Liver (tissue), 9 donors: ENCODE results near the gene PTTG1IP. TPM values are rescaled to one million over a fixed set of nuclear protein-coding genes. Genes with fewer than 3 reads are reported as not detected.

Source experiments
- DNase-seq: peaks from one replicate; pipeline ENCODE4 v3.0.0-alpha.2; 2017; ENCODE audit warnings: low spot score
- H3K27ac ChIP-seq, 2 donors: one replicate each; pipeline ENCODE4 v1.7.0; 2013; ENCODE audit warnings: inconsistent platforms in 2 of 2, low read length in 2 of 2, control low read depth in 1 of 2, low read depth in 1 of 2, mild to moderate bottlenecking in 1 of 2
- H3K27me3 ChIP-seq, 4 donors: one replicate each; pipeline versions ENCODE4 v1.6.1 to v1.7.0; 2013; ENCODE audit warnings: low read length in 3 of 4, inconsistent platforms in 1 of 4, mild to moderate bottlenecking in 1 of 4, moderate library complexity in 1 of 4; ENCODE audit not compliant: control insufficient read depth in 4 of 4, insufficient read depth in 4 of 4
- H3K36me3 ChIP-seq, 4 donors: one replicate each; pipeline versions ENCODE4 v1.6.1 to v1.7.0; 2013; ENCODE audit warnings: low read length in 3 of 4, mild to moderate bottlenecking in 3 of 4, low read depth in 1 of 4, moderate library complexity in 1 of 4; ENCODE audit not compliant: control insufficient read depth in 4 of 4, insufficient read depth in 3 of 4
- H3K4me1 ChIP-seq, 4 donors: one replicate each; pipeline versions ENCODE4 v1.6.1 to v1.7.0; 2013; ENCODE audit warnings: low read length in 3 of 4, mild to moderate bottlenecking in 3 of 4, moderate library complexity in 1 of 4; ENCODE audit not compliant: control insufficient read depth in 4 of 4, insufficient read depth in 4 of 4
- H3K4me3 ChIP-seq, 3 donors: one replicate each; pipeline versions ENCODE4 v1.6.1 to v1.7.0; 2013; ENCODE audit warnings: low read length in 3 of 3, control low read depth in 1 of 3, low read depth in 1 of 3, mild to moderate bottlenecking in 1 of 3
- H3K9ac ChIP-seq, 2 donors: one replicate each; pipeline ENCODE4 v1.7.0; 2013; ENCODE audit warnings: low read length in 2 of 2, mild to moderate bottlenecking in 2 of 2, moderate library complexity in 2 of 2, control low read depth in 1 of 2, low read depth in 1 of 2
- H3K9me3 ChIP-seq, 4 donors: one replicate each; pipeline versions ENCODE4 v1.6.1 to v1.7.0; 2013; ENCODE audit warnings: low read length in 3 of 4; ENCODE audit not compliant: control insufficient read depth in 4 of 4
- ATF3 ChIP-seq: IDR thresholded peaks from 2 replicates; pipeline ENCODE4 v1.6.1; 2016; ENCODE audit warnings: antibody characterized with exemption
- CTCF ChIP-seq: fragments of 150-350 bp; IDR thresholded peaks from 2 replicates; pipeline ENCODE4 v1.5.1; 2017; ENCODE audit warnings: improper control_type of control experiment, low read depth, low read length; ENCODE audit not compliant: missing input control
- EGR1 ChIP-seq, 2 donors: IDR thresholded peaks; 2 replicates each; pipeline ENCODE4 v1.6.1; 2016 to 2018; ENCODE audit warnings: antibody characterized with exemption in 2 of 2, low read depth in 2 of 2
- FOXA1 ChIP-seq: IDR thresholded peaks from 2 replicates; pipeline ENCODE4 v1.6.1; 2016; ENCODE audit warnings: antibody characterized with exemption
- GABPA ChIP-seq, 2 donors: IDR thresholded peaks in 1 of 2; conservative IDR thresholded peaks in 1 of 2; 2 replicates each; pipeline ENCODE4 v1.6.1; 2016; ENCODE audit warnings: antibody characterized with exemption in 2 of 2, mild to moderate bottlenecking in 1 of 2, moderate library complexity in 1 of 2
- HNF4A ChIP-seq, 2 donors: conservative IDR thresholded peaks; 2 replicates each; pipeline ENCODE4 v1.6.1; 2016; ENCODE audit warnings: antibody characterized with exemption in 2 of 2, mild to moderate bottlenecking in 2 of 2
- HNF4G ChIP-seq: IDR thresholded peaks from 2 replicates; pipeline ENCODE4 v1.6.1; 2016; ENCODE audit warnings: antibody characterized with exemption
- JUND ChIP-seq, 2 donors: IDR thresholded peaks; 2 replicates each; pipeline ENCODE4 v1.6.1; 2016; ENCODE audit warnings: antibody characterized with exemption in 2 of 2
- MAX ChIP-seq: IDR thresholded peaks from 2 replicates; pipeline ENCODE4 v1.6.1; 2016; ENCODE audit warnings: antibody characterized with exemption
- RAD21 ChIP-seq, 2 donors: IDR thresholded peaks; 2 replicates each; pipeline ENCODE4 v1.6.1; 2016; ENCODE audit warnings: antibody characterized with exemption in 2 of 2, mild to moderate bottlenecking in 2 of 2
- REST ChIP-seq: IDR thresholded peaks from 2 replicates; pipeline ENCODE4 v1.6.1; 2016; ENCODE audit warnings: antibody characterized with exemption, mild to moderate bottlenecking
- RXRA ChIP-seq, 2 donors: IDR thresholded peaks; 2 replicates each; pipeline ENCODE4 v1.6.1; 2017 to 2018; ENCODE audit warnings: antibody characterized with exemption in 2 of 2, mild to moderate bottlenecking in 1 of 2
- TAF1 ChIP-seq: conservative IDR thresholded peaks from 2 replicates; pipeline ENCODE4 v1.6.1; 2016; ENCODE audit warnings: antibody characterized with exemption, mild to moderate bottlenecking
- YY1 ChIP-seq: IDR thresholded peaks from 2 replicates; pipeline ENCODE4 v1.6.1; 2016; ENCODE audit warnings: antibody characterized with exemption, mild to moderate bottlenecking
- ZBTB33 ChIP-seq: IDR thresholded peaks from 2 replicates; pipeline ENCODE4 v1.6.1; 2016; ENCODE audit warnings: antibody characterized with exemption
- WGBS: extraction: QIAGEN DNeasy Blood & Tissue Kit; methylation state at CpG from one replicate; pipeline ENCODE4 v1.1.7; 2013; 5-methylcytosine and 5-hydroxymethylcytosine counted together
- polyA plus RNA-seq, 2 donors: library from polyadenylated mRNA; stranded (reverse) in 1 of 2; unstranded in 1 of 2; fragments of 200-250 nt in 1 of 2; fragments of >200 nt in 1 of 2; fragmentation: Nextera tagmentation in 1 of 2; extraction: Ambion mirVana in 1 of 2; gene quantifications; one replicate each; pipeline versions ENCODE4 v1.2.1 to v1.2.3, GENCODE V29; 2013 to 2015
- total RNA-seq, 2 donors: library from RNA; depleted of rRNA; stranded (reverse); fragments of >200 nt; gene quantifications; one replicate each; pipeline ENCODE4 v1.2.3, GENCODE V29; 2014
- donor health status: healthy.
- donor health status: healthy.
- donor health status: healthy.
- donor health status: healthy.
- donor health status: healthy.

Gene PTTG1IP
- total and polyA plus RNA-seq, 4 donors, result 62.0 to 94.0 (median 79.8) TPM

GRCh38 chr21:44920694-44921604 is 47.5 kb upstream of the PTTG1IP start, which contains the start of gene ITGB2 (continued):
- TF ChIP-seq CTCF (no peak), JUND (IDR thresholded peaks at IDR 0.05) (no peak), FOXA1 (no peak), YY1 (no peak), GABPA (IDR thresholded peaks at IDR 0.05 in 1 of 2, conservative IDR thresholded peaks at IDR 0.05 in 1 of 2) (no peak), ZBTB33 (no peak), RXRA (IDR thresholded peaks at IDR 0.05) (no peak)

GRCh38 chr21:44919913-44920693 is 46.6 kb upstream of the PTTG1IP start:
- peaks cover 3 to 15% (median 13%) of the 10 kb centered on the region in 4 donors for H3K4me1 ChIP-seq
- TF ChIP-seq HNF4G (no peak), MAX (no peak), YY1 (no peak), RAD21 (IDR thresholded peaks at IDR 0.05) (no peak), CTCF (no peak), JUND (IDR thresholded peaks at IDR 0.05) (no peak), REST (no peak), RXRA (IDR thresholded peaks at IDR 0.05) (no peak), EGR1 (IDR thresholded peaks at IDR 0.05; ENCODE audit: low read depth in 2 of 2) (no peak), ATF3 (no peak), TAF1 (no peak), HNF4A (conservative IDR thresholded peaks at IDR 0.05) (no peak)
- H3K4me3 ChIP-seq, result peak overlapping the region in 2 of 3 donors; percentile 27 to 41
- WGBS, result 70% methylated on average over 28 of the region's 28 CpGs
- no peaks in the 10 kb centered on the region for H3K27me3 ChIP-seq
- DNase-seq, result no peak
- peak overlapping the region; percentile 38 to 65 for H3K27ac ChIP-seq
- H3K9ac ChIP-seq, result no peak overlapping the region
- no peaks in the 10 kb centered on the region for H3K9me3 ChIP-seq
- no peaks in the 10 kb centered on the region for H3K36me3 ChIP-seq
